Keratinocyte (primary cell): Measurements from ENCODE around the gene IL4R. TPM values are rescaled to one million over a fixed set of nuclear protein-coding genes. Genes with fewer than 3 reads are reported as not detected.

Experiments
- DNase-seq: peaks from one replicate; pipeline ENCODE4 v3.0.0-alpha.2; 2011; ENCODE audit warnings: low read depth, missing footprints, low spot score
- FAIRE-seq: peaks from 2 replicates; lab custom pipeline; 2011; peaks lifted over from hg19 to GRCh38; lab: Jason Lieb, UNC
- H2AFZ ChIP-seq: 2 replicates; pipeline ENCODE4 v1.6.0; 2012; ENCODE audit warnings: low read length, control low read depth, inconsistent platforms; ENCODE audit not compliant: control insufficient read depth
- H3K27ac ChIP-seq: 2 replicates; pipeline ENCODE4 v1.5.1; 2011; ENCODE audit warnings: low read length; ENCODE audit not compliant: control insufficient read depth, insufficient read depth
- H3K27me3 ChIP-seq: 3 replicates; pipeline ENCODE4 v1.6.0; 2011; ENCODE audit warnings: low read length; ENCODE audit not compliant: control insufficient read depth, insufficient read depth; ENCODE audit errors: extremely low read depth
- H3K36me3 ChIP-seq, 2 experiments: 2 replicates in 1 of 2; 3 replicates in 1 of 2; pipeline ENCODE4 v1.5.1; 2011; ENCODE audit warnings: low read length in 2 of 2, mild to moderate bottlenecking in 1 of 2; ENCODE audit not compliant: control insufficient read depth in 2 of 2, insufficient read depth in 2 of 2; ENCODE audit errors: extremely low read depth in 1 of 2
- H3K4me1 ChIP-seq: 3 replicates; pipeline ENCODE4 v1.5.1; 2011; ENCODE audit warnings: low read length; ENCODE audit not compliant: control insufficient read depth, insufficient read depth; ENCODE audit errors: extremely low read depth
- H3K4me2 ChIP-seq: 3 replicates; pipeline ENCODE4 v1.6.0; 2011; ENCODE audit warnings: low read depth, low read length; ENCODE audit not compliant: control insufficient read depth, insufficient read depth; ENCODE audit errors: extremely low read depth
- H3K4me3 ChIP-seq, 3 experiments: fragments of 200-600 bp in 1 of 3; sonication (generic) in 1 of 3; 2 replicates in 2 of 3; 3 replicates in 1 of 3; pipeline ENCODE4 v1.5.1; 2011 to 2016; ENCODE audit warnings: low read length in 3 of 3, mild to moderate bottlenecking in 3 of 3, control low read depth in 2 of 3, inconsistent platforms in 1 of 3, low read depth in 1 of 3, mixed read lengths in 1 of 3, mixed run types in 1 of 3, moderate library complexity in 1 of 3; ENCODE audit not compliant: control insufficient read depth in 2 of 3, insufficient read depth in 2 of 3; ENCODE audit errors: extremely low read depth in 1 of 3
- H3K79me2 ChIP-seq: 2 replicates; pipeline ENCODE4 v1.6.0; 2012; ENCODE audit warnings: low read length; ENCODE audit not compliant: control insufficient read depth, insufficient read depth
- H3K9ac ChIP-seq: 3 replicates; pipeline ENCODE4 v1.6.0; 2011; ENCODE audit warnings: low read length; ENCODE audit not compliant: control insufficient read depth, insufficient read depth; ENCODE audit errors: extremely low read depth
- H3K9me1 ChIP-seq: 3 replicates; pipeline ENCODE4 v1.6.0; 2011; ENCODE audit warnings: low read length; ENCODE audit not compliant: control insufficient read depth, insufficient read depth; ENCODE audit errors: extremely low read depth
- H3K9me3 ChIP-seq: 2 replicates; pipeline ENCODE4 v1.5.1; 2012; ENCODE audit warnings: low read depth, low read length; ENCODE audit not compliant: control insufficient read depth
- H4K20me1 ChIP-seq: 3 replicates; pipeline ENCODE4 v1.6.0; 2011; ENCODE audit warnings: low read length; ENCODE audit not compliant: control insufficient read depth, insufficient read depth; ENCODE audit errors: extremely low read depth
- EZH2 ChIP-seq: IDR thresholded peaks from one replicate; pipeline ENCODE4 v1.6.1; 2012; ENCODE audit warnings: inconsistent platforms, mild to moderate bottlenecking, low read length, moderate library complexity
- dilution Hi-C: fragments of 300-500 bp; cut with MboI; formaldehyde crosslinking; loops from one replicate; pipeline ENCODE4 v1.7.0; 2020; ENCODE audit warnings: low sequenced_read_pairs; ENCODE audit not compliant: extremely low pct_ligation_motif_present
- polyA plus RNA-seq, 5 experiments: library from polyadenylated mRNA; depleted of rRNA in 3 of 5; stranded (reverse) in 3 of 5; stranded (forward) in 1 of 5; unstranded in 1 of 5; fragments of >200 nt; gene quantifications; 1 replicate in 1 of 5; 2 replicates in 3 of 5; 3 replicates in 1 of 5; pipeline versions ENCODE4 v1.2.1 to v1.2.3, GENCODE V29; 2011 to 2012; ENCODE audit warnings: missing spikeins in 2 of 5, low read depth in 1 of 5, low replicate concordance in 1 of 5
- TF ChIP-seq, protein P1 (sequence below), 3 experiments: IDR thresholded peaks in 1 of 3; conservative IDR thresholded peaks in 1 of 3; optimal IDR thresholded peaks in 1 of 3; 2 replicates in 2 of 3; 3 replicates in 1 of 3; pipeline versions ENCODE3 to v1.5.1; 2011; ENCODE audit warnings: low read length in 3 of 3, mild to moderate bottlenecking in 3 of 3, moderate library complexity in 2 of 3, control low read depth in 1 of 3, inconsistent platforms in 1 of 3; ENCODE audit not compliant: insufficient read depth in 2 of 3; ENCODE audit errors: extremely low read depth in 1 of 3

Gene IL4R
- polyA plus RNA-seq, 1 donor (not counting 4 experiments of a cell fraction or from before 2014, with no cell fraction given) = 60.5 TPM

DNA sequence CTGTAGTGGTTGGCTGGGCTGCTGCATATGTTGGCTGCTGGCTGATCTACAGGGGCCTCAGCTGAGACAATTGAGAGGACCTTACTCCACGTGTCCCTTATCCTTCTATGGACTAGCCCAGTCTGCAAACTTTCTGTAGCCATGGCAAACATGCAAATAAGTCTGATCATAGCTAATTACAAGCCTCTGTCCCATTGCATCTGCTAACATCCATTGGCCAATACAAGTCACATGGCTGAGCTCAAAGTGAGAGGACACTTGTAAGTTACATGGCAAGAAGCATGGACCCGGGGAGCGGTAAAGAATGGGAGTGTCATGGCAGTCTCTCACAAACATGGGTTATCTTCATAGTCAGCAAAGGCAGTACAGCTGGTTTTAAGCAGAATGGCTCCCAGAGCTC, 11.6 kb upstream of the IL4R start:
- Histone ChIP-seq H2AFZ (no peak overlapping the region), H3K4me1 (no peaks in the 10 kb centered on the region), H3K4me2 (no peak overlapping the region), H3K9ac (no peak overlapping the region), H4K20me1 (no peaks in the 10 kb centered on the region), H3K27me3 (no peaks in the 10 kb centered on the region), H3K79me2 (no peaks in the 10 kb centered on the region), H3K4me3 (no peak overlapping the region), H3K9me1 (no peaks in the 10 kb centered on the region), H3K27ac (no peak overlapping the region), H3K36me3 (no peaks in the 10 kb centered on the region), H3K9me3 (no peaks in the 10 kb centered on the region)
- dilution Hi-C loops = no loop called here
- DNase-seq = no peak
- TF ChIP-seq EZH2 = no peak
- TF ChIP-seq, protein P1, sequence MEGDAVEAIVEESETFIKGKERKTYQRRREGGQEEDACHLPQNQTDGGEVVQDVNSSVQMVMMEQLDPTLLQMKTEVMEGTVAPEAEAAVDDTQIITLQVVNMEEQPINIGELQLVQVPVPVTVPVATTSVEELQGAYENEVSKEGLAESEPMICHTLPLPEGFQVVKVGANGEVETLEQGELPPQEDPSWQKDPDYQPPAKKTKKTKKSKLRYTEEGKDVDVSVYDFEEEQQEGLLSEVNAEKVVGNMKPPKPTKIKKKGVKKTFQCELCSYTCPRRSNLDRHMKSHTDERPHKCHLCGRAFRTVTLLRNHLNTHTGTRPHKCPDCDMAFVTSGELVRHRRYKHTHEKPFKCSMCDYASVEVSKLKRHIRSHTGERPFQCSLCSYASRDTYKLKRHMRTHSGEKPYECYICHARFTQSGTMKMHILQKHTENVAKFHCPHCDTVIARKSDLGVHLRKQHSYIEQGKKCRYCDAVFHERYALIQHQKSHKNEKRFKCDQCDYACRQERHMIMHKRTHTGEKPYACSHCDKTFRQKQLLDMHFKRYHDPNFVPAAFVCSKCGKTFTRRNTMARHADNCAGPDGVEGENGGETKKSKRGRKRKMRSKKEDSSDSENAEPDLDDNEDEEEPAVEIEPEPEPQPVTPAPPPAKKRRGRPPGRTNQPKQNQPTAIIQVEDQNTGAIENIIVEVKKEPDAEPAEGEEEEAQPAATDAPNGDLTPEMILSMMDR (optimal IDR thresholded peaks at IDR 0.05 in 1 of 3, IDR thresholded peaks at IDR 0.05 in 1 of 3, conservative IDR thresholded peaks at IDR 0.05 in 1 of 3; ENCODE audit: extremely low read depth in 1 of 3, insufficient read depth in 2 of 3, low read length in 3 of 3) = no peak
- no peak for FAIRE-seq

DNA sequence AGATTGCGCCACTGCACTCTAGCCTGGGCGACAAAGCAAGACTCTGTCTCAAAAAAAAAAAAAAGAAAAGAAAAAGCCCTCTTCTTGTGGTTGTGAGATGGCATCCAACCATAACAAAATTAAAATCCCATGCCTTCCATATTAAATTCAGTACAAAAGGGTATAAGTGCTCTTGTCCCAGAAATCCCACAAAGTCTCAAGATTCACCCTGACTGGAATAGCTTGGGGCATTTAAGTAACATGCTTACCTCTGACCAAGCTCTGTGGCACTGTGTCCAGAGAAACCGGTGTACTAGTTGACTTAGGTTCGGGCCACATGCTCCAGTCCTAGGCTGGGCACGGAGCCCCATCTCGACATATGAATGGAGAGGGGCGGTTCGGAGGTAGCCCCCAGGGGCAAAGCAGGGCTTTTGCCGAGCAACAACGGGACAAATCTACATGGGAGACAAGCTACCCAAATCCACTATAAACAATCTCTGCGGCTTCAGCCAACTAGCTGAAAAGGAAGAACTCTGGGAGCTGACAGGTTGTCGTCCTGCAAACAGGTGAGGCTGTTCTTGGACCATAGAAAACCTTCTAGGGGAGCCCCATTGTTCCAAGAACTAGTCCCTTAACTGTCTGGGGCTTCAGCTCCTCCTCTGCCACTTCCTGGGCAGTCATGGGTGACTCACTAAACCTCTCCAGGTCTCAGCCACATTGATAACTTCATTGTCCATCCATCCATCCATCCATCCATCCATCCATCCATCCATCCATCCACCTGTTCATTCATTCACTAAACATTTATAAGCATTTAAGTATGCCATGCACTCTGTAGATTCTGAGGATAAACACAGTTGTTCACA, 10.3 kb upstream of the IL4R start:
- Histone ChIP-seq H2AFZ (no peak overlapping the region), H3K9me3 (no peaks in the 10 kb centered on the region), H3K4me1 (no peaks in the 10 kb centered on the region), H3K4me2 (no peak overlapping the region), H3K4me3 (no peak overlapping the region), H3K79me2 (no peaks in the 10 kb centered on the region), H3K27ac (no peak overlapping the region), H4K20me1 (no peaks in the 10 kb centered on the region), H3K36me3 (no peaks in the 10 kb centered on the region), H3K9me1 (no peaks in the 10 kb centered on the region), H3K9ac (no peak overlapping the region), H3K27me3 (no peaks in the 10 kb centered on the region)
- FAIRE-seq (no peak), DNase-seq (no peak)
- dilution Hi-C loops = no loop called here
- TF ChIP-seq EZH2 = no peak
- TF ChIP-seq, protein P1 (optimal IDR thresholded peaks at IDR 0.05 in 1 of 3, IDR thresholded peaks at IDR 0.05 in 1 of 3, conservative IDR thresholded peaks at IDR 0.05 in 1 of 3; ENCODE audit: extremely low read depth in 1 of 3, insufficient read depth in 2 of 3, low read length in 3 of 3) = no peak
